GM12891 (cell line): ENCODE data around the gene FRZB. TPM values are rescaled to one million over a fixed set of nuclear protein-coding genes. Genes with fewer than 3 reads are reported as not detected.

ENCODE experiments used
- DNase-seq: peaks from one replicate; pipeline ENCODE4 v3.0.0; 2011; ENCODE audit warnings: low spot score; ENCODE audit not compliant: insufficient read length
- FAIRE-seq: peaks from 2 replicates; lab custom pipeline; 2011; peaks lifted over from hg19 to GRCh38; lab: Jason Lieb, UNC
- PAX5 ChIP-seq: IDR thresholded peaks from 2 replicates; pipeline ENCODE4 v1.6.1; 2011; ENCODE audit warnings: low read length, moderate library complexity, mild to moderate bottlenecking; ENCODE audit not compliant: insufficient read depth, severe bottlenecking
- POLR2A ChIP-seq: IDR thresholded peaks from 2 replicates; pipeline ENCODE4 v1.6.1; 2011; ENCODE audit warnings: low read depth, low read length, control low read depth
- POLR2AphosphoS5 ChIP-seq: IDR thresholded peaks from 2 replicates; pipeline ENCODE4 v1.6.1; 2011; ENCODE audit warnings: low read depth, low read length, control low read depth
- POU2F2 ChIP-seq: IDR thresholded peaks from 2 replicates; pipeline ENCODE4 v1.6.1; 2011; ENCODE audit warnings: low read depth, mild to moderate bottlenecking, control low read depth, low read length, moderate library complexity
- SPI1 ChIP-seq: IDR thresholded peaks from 2 replicates; pipeline ENCODE4 v1.6.1; 2011; ENCODE audit warnings: low read depth, low read length, control low read depth
- TAF1 ChIP-seq: IDR thresholded peaks from 2 replicates; pipeline ENCODE4 v1.6.1; 2011; ENCODE audit warnings: low read depth, low read length, control low read depth
- polyA plus RNA-seq: library from polyadenylated mRNA; unstranded; fragments of >200 nt; gene quantifications from one replicate; pipeline ENCODE4 v1.2.1, GENCODE V29; 2012; ENCODE audit warnings: low read depth, missing spikeins, inconsistent platforms; ENCODE audit not compliant: missing spikeins

FRZB gene, protein sequence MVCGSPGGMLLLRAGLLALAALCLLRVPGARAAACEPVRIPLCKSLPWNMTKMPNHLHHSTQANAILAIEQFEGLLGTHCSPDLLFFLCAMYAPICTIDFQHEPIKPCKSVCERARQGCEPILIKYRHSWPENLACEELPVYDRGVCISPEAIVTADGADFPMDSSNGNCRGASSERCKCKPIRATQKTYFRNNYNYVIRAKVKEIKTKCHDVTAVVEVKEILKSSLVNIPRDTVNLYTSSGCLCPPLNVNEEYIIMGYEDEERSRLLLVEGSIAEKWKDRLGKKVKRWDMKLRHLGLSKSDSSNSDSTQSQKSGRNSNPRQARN
- not detected for polyA plus RNA-seq

DNA sequence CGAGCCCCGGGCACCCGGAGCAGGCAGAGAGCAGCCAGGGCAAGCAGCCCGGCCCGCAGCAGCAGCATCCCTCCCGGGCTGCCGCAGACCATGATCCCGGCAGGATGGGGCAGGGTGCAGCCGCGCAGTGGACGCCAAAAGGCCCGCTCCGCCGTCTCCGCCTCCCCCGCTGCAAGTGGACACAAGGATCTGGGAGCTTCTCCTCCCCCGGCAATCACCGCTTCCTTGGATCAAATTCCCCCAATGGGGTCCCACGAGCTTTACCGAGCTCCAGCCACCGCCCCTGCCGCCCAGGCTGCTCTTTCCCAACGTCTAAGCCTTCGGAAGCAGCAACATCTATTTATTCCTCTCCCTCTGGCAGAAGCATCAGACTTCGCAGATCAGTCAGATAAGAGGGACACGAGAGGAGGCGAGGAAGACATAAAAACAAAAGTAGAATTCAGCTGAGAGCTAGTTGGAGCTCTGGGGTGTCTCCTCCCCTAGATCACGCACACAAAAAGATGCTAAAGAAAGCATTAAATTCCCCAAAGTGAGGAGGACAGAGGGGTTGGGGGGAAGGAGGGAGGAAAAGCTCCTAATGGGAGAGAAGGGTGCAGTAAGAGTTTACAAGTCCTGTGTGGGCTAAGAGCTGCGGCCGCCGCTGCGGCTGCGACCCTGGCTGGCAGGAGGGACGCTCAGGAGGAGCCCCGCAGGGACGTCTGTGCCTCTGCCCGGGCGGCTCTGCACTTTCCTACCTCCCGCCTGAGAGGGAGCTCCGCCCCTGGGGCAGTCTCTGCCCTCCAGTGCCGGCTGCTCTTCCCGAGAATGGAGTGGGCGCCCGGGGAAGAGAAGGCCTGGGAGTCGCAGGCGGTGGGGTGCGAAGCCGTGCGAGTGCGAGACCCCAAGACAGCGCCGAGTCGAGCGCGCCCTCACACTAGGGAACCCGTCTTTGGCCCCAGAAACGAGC lies at the start of gene FRZB:
Gene FRZB (minus strand): TSS at position 177 of the 946 bp plus-strand sequence. CDS start 85 bp downstream, at position 92.
- FAIRE-seq = no peak
- TF ChIP-seq POLR2AphosphoS5 (no peak), POU2F2 (no peak), TAF1 (no peak), PAX5 (no peak), SPI1 (no peak), POLR2A (no peak)
- peak; percentile 30 for DNase-seq

DNA sequence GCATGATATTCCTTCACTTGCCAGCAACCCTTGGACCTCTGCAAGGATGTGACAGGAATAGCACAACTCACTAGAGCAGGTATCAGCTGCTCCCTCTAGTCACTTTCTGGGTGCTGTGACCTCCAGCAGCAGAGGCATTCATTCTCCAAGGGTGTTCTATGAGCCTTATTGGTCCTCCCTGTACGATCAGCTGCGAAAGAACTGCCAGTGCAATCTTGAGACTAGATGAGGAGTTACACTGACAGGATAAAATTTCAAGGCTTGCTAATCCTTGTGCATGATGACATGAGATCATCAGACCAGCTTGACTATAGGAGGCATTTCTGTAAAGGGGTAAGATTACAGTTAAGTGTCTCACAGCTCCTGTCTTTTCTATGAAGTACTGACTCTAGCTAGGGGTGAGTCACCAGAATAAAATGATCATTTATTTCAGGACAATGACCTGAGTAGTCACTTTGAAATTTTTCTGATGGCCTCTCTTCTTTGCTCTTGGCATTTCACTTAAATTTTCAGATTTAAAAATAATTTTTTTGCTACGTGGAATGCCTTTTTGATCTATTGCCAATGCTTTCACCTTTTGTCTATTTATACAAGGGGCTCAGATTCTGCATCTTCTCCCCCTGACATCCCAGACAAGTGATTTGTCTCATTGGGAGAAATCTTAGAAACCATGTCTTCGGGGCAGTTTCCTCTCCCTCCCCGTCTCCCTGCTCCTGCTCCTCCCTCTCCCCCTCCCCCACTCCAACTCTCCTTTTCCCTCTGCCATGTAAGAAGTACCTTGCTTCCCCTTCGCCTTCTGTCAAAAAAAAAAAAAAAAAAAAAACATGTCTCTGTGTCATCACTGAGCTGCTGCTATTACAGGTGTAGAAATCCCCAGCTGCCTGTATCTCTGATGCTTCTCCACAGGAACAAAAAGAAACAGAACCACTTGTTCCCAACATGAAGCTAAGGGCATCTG lies 49.2 kb upstream of the FRZB start:
- no peak for FAIRE-seq
- DNase-seq = no peak
- no peak for TF ChIP-seq PAX5

DNA sequence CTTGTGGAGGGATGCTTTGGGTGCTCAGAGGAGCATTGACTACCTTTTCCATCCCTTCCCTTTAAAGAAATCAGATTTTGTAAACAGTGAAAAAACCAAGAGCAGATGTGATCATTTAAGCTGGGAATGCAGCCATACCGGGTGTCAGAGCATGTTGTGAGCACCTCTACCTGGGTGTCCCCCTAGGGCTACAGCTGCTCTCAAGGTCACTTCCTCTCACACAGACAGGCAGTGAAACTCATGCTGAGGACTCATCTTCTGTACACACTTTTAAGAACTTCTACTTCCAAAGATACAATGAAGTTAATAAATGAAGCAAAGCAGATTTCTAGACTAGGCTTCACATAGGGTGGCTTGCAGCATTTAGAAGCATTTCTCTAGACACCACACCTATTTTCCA lies 48.4 kb upstream of the FRZB start:
- TF ChIP-seq POU2F2 (no peak), TAF1 (no peak), POLR2A (no peak), SPI1 (peak; percentile 33; the same call in 1 of the 2 replicates)
- DNase-seq (no peak), FAIRE-seq (no peak)

DNA sequence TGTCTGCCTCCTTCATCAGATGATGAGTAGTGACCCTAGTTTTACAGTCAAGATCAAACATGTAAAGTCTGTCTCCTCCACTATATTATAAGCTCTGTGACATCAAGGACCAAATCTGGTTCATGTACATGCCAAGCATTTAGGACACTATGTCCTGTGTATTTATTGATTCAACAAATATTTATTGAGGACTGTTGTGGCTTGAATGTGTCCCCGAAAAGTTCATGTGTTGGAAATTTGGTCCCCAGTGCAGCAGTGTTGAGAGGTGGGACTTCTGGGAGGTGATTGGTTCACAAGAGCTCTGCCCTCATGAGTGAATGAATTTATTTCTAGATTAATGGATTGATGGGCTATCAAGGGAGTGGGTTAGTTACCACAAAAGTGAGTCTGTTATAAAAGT lies 46.6 kb upstream of the FRZB start:
- FAIRE-seq (no peak), DNase-seq (no peak)
- no peak for TF ChIP-seq PAX5
- TF ChIP-seq POLR2AphosphoS5 = no peak
- TF ChIP-seq TAF1 = no peak
- TF ChIP-seq POLR2A = no peak
- no peak for TF ChIP-seq SPI1

DNA sequence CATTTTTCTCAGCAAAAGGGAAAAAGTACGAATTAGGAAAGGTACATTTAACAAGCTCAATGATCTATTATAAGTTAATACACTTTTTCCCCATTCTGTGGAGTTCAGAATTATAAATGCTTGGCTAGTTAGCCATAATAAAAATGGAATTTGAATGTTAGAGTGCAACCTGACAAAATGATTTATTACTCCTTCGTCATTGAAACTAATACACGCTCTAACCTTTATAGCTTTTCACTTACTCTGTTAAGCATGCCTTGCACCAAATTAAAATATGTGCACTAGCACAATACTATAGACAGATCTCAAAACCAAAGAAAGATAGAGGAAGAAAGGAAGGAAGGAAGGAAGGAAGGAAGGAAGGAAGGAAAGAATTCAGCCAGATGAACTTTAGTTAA lies 46.1 kb upstream of the FRZB start:
- FAIRE-seq (no peak), DNase-seq (no peak)
- TF ChIP-seq SPI1 (no peak), PAX5 (no peak), TAF1 (no peak), POLR2A (no peak), POU2F2 (no peak), POLR2AphosphoS5 (no peak)

- no peak for TF ChIP-seq SPI1
- no peak for TF ChIP-seq POU2F2
- TF ChIP-seq POLR2A = no peak
- TF ChIP-seq POLR2AphosphoS5 = no peak
- no peak for TF ChIP-seq TAF1
- no peak for FAIRE-seq
- DNase-seq = no peak
These were observed 45.5 kb upstream of the FRZB start for GRCh38 chr2:182911813-182912517.

DNA sequence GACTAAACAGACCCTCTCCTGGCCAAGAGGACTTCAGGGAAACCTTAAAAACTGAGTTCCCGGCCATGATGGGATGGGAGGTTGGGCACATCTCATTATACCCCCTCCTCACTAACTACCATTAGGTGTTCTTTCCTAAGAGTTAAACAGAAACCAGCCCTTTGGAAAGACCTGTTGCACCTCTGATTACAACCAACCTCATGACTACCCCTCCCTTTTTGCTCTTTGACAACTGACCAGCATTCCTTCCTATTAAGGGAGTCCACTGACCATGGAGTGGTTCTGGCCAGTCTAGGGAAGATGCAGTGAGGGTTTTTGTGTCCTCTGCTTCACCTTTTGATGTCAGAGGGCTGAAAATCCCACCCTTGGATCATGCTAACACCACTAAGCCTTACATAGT lies 44.5 kb upstream of the FRZB start:
- TF ChIP-seq POLR2AphosphoS5 = no peak
- TF ChIP-seq POLR2A = no peak
- no peak for TF ChIP-seq POU2F2
- TF ChIP-seq TAF1 = no peak
- TF ChIP-seq PAX5 = no peak
- no peak for TF ChIP-seq SPI1
- no peak for FAIRE-seq

GRCh38 chr2:182907081-182907830 lies 40.8 kb upstream of the FRZB start:
- DNase-seq (no peak), FAIRE-seq (no peak)
- TF ChIP-seq POLR2AphosphoS5 (no peak), SPI1 (no peak), POU2F2 (no peak), TAF1 (no peak), POLR2A (no peak), PAX5 (no peak)

More for the DNA sequence above, 44.5 kb upstream of the FRZB start:
- no peak for DNase-seq
